ENCODE data around the gene PLGRKT.

PLGRKT gene

GRCh38 chr9:5388026-5388819 lies 49.5 kb downstream of the PLGRKT start:
- H3K4me2 ChIP-seq (ENCODE audit: low read length): no peak overlapping the region
- TF ChIP-seq, protein P1, sequence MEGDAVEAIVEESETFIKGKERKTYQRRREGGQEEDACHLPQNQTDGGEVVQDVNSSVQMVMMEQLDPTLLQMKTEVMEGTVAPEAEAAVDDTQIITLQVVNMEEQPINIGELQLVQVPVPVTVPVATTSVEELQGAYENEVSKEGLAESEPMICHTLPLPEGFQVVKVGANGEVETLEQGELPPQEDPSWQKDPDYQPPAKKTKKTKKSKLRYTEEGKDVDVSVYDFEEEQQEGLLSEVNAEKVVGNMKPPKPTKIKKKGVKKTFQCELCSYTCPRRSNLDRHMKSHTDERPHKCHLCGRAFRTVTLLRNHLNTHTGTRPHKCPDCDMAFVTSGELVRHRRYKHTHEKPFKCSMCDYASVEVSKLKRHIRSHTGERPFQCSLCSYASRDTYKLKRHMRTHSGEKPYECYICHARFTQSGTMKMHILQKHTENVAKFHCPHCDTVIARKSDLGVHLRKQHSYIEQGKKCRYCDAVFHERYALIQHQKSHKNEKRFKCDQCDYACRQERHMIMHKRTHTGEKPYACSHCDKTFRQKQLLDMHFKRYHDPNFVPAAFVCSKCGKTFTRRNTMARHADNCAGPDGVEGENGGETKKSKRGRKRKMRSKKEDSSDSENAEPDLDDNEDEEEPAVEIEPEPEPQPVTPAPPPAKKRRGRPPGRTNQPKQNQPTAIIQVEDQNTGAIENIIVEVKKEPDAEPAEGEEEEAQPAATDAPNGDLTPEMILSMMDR (IDR thresholded peaks at IDR 0.05): no peak
- no peaks in the 10 kb centered on the region for H3K79me2 ChIP-seq
- no peak overlapping the region for H3K27ac ChIP-seq
- no peaks in the 10 kb centered on the region for H3K4me1 ChIP-seq
- H3K9me3 ChIP-seq (ENCODE audit: control insufficient read depth, low read length): no peaks in the 10 kb centered on the region
- no peak overlapping the region for H2AFZ ChIP-seq
- H3K4me3 ChIP-seq (ENCODE audit: low read depth, low read length): no peak overlapping the region
- no peak overlapping the region for H3K9ac ChIP-seq
- no peaks in the 10 kb centered on the region for H3K36me3 ChIP-seq (ENCODE audit: control insufficient read depth, insufficient read depth, low read length)
- no peaks in the 10 kb centered on the region for H3K27me3 ChIP-seq (ENCODE audit: control insufficient read depth, insufficient read depth, low read length)

- Histone ChIP-seq H3K9ac (no peak overlapping the region), H3K27ac (no peak overlapping the region), H3K36me3 (ENCODE audit: control insufficient read depth, insufficient read depth, low read length) (no peaks in the 10 kb centered on the region), H2AFZ (no peak overlapping the region), H3K79me2 (no peaks in the 10 kb centered on the region), H3K4me2 (ENCODE audit: low read length) (no peak overlapping the region), H3K4me1 (no peaks in the 10 kb centered on the region), H3K27me3 (ENCODE audit: control insufficient read depth, insufficient read depth, low read length) (no peaks in the 10 kb centered on the region), H3K9me3 (ENCODE audit: control insufficient read depth, low read length) (no peaks in the 10 kb centered on the region), H3K4me3 (ENCODE audit: low read depth, low read length) (no peak overlapping the region)
- TF ChIP-seq, protein P1 (IDR thresholded peaks at IDR 0.05): no peak
Observed at GRCh38 chr9:5384436-5384835, 53.3 kb downstream of the PLGRKT start.

DNA sequence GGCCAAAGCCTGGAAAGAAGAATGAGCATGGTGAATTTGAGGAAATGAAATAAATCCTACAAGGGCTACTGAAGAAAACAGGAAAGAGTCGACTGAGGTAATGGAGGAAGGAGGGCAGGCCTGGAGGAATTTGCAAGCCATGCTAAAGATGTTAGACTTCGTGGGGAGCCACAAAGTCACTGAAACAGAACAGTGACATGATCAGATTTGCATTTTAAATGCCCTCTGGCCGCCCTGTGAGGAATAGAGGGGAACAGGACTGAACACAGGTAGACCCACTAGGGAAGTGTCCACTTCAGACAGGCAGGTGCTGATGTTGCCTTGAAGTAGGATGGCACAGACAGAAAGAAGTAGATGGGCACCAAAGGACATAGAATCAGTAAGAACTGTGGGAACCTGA lies 55.2 kb downstream of the PLGRKT start:
- Histone ChIP-seq H3K9ac (no peak overlapping the region), H3K27ac (no peak overlapping the region), H3K27me3 (ENCODE audit: control insufficient read depth, insufficient read depth, low read length) (no peaks in the 10 kb centered on the region), H3K36me3 (ENCODE audit: control insufficient read depth, insufficient read depth, low read length) (no peaks in the 10 kb centered on the region), H3K4me3 (ENCODE audit: low read depth, low read length) (no peak overlapping the region), H3K79me2 (no peaks in the 10 kb centered on the region), H2AFZ (no peak overlapping the region), H3K4me1 (no peaks in the 10 kb centered on the region), H3K4me2 (ENCODE audit: low read length) (no peak overlapping the region), H3K9me3 (ENCODE audit: control insufficient read depth, low read length) (no peaks in the 10 kb centered on the region)
- TF ChIP-seq, protein P1 (IDR thresholded peaks at IDR 0.05): no peak

- Histone ChIP-seq H3K27me3 (ENCODE audit: control insufficient read depth, insufficient read depth, low read length) (no peaks in the 10 kb centered on the region), H3K4me2 (ENCODE audit: low read length) (no peak overlapping the region), H3K36me3 (ENCODE audit: control insufficient read depth, insufficient read depth, low read length) (no peaks in the 10 kb centered on the region), H3K9me3 (ENCODE audit: control insufficient read depth, low read length) (no peaks in the 10 kb centered on the region), H3K27ac (no peak overlapping the region), H3K4me1 (no peaks in the 10 kb centered on the region), H3K9ac (no peak overlapping the region), H3K79me2 (no peaks in the 10 kb centered on the region), H3K4me3 (ENCODE audit: low read depth, low read length) (no peak overlapping the region), H2AFZ (no peak overlapping the region)
- TF ChIP-seq, protein P1 (IDR thresholded peaks at IDR 0.05): no peak
Observed at GRCh38 chr9:5375790-5376477, 61.8 kb downstream of the PLGRKT start.

Data from parathyroid adenoma (tissue), 2 donors.